Erythroblast (primary cell): ENCODE measurements around the gene TMEM43.

ENCODE experiments used
- GATA1 ChIP-seq: IDR thresholded peaks from 2 replicates; pipeline ENCODE4 v1.6.1; 2011; ENCODE audit warnings: low read depth, mild to moderate bottlenecking, control low read depth, low read length, moderate library complexity
- POLR2A ChIP-seq: IDR thresholded peaks from 2 replicates; pipeline ENCODE4 v1.6.1; 2011; ENCODE audit warnings: mild to moderate bottlenecking, low read length

DNA sequence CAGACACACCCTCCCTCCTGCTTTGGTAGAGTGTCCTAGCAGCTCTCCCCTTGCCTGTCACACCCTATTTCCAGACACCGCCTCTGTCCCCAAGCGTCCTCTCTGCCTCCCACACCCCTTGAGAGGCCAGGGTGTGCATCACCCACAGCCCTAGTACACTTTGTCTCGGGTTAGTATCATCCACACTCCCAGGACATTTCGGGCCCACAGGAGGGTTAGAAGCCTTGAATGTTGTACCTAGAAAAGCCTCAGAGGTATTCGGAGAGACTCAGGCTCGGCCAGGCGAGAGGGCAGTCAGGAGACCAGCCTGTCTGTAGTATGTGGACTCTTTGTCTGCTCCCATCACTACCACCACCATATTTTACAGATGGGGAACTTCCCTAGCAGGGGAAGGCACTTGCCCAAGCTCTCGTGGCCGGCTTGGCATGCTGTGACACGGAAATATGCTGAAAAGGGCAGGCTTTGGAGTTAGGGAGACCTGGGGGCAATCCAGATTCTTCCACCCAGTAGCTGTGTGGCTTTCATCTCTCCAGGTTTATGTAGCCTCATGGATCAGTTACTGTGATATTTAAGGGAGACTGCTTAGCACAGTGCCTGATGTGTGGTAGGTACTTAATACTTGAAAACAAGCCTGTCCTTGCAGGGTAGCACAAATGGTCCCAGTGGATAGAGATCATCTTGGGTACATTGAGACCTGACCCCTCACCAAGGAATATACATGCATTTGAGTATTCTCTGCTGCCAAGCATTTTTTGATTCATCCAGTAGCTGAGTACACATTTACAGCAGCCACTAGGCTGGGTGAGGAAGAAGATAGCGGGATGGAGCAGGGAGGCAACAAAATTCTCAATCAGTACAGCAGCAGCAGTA, 1.4 kb downstream of the TMEM43 start:
- TF ChIP-seq POLR2A (no peak), GATA1 (no peak)
